Head of caudate nucleus (tissue), 42 donors: Measurements from ENCODE around the gene ADCY5.

Source experiments
- DNase-seq, 42 donors: peaks; one replicate each; pipeline versions ENCODE4 v3.0.0 to v3.0.0-alpha.2; 2020 to 2021; ENCODE audit warnings: mixed read lengths in 7 of 42
- intact Hi-C: fragments of 100-400 bp; cut with DNase I; formaldehyde crosslinking; loops from one replicate; pipeline ENCODE4 v1.15.0; 2022

Gene ADCY5

GRCh38 chr3:123326531-123326930, 122.4 kb downstream of the ADCY5 start:
- DNase-seq, result no peak
- intact Hi-C loops, result loop anchor here (5.0 kb wide), 1 partner anchor 231 kb away; no protein-coding TSS in a partner anchor

- intact Hi-C loops, result loop anchor here (5.0 kb wide), 1 partner anchor 231 kb away; no protein-coding TSS in a partner anchor
- DNase-seq, result no peak
These were observed 123.1 kb downstream of the ADCY5 start for GRCh38 chr3:123325766-123326256.

- intact Hi-C loops, result loop anchor here (5.0 kb wide), 1 partner anchor 232 kb away; no protein-coding TSS in a partner anchor
- no peak for DNase-seq
These were observed 123.8 kb downstream of the ADCY5 start for GRCh38 chr3:123324880-123325765.

GRCh38 chr3:123323781-123324180, 125.1 kb downstream of the ADCY5 start:
- intact Hi-C loops, result no loop called here
- no peak for DNase-seq

GRCh38 chr3:123322866-123323265, 126.0 kb downstream of the ADCY5 start:
- intact Hi-C loops, result no loop called here

GRCh38 chr3:123321806-123322205, 127.1 kb downstream of the ADCY5 start:
- no peak for DNase-seq
- intact Hi-C loops, result no loop called here

More at GRCh38 chr3:123322866-123323265, 126.0 kb downstream of the ADCY5 start:
- no peak for DNase-seq

GRCh38 chr3:123320221-123320620, 128.7 kb downstream of the ADCY5 start:
- DNase-seq, result no peak
- intact Hi-C loops, result no loop called here

- intact Hi-C loops, result no loop called here
- no peak for DNase-seq
These were observed 129.1 kb downstream of the ADCY5 start for GRCh38 chr3:123319760-123320159.

GRCh38 chr3:123318374-123318773, 130.5 kb downstream of the ADCY5 start:
- intact Hi-C loops, result no loop called here

GRCh38 chr3:123317716-123318115, 131.2 kb downstream of the ADCY5 start:
- intact Hi-C loops, result no loop called here
- no peak for DNase-seq

More at GRCh38 chr3:123318374-123318773, 130.5 kb downstream of the ADCY5 start:
- no peak for DNase-seq

- intact Hi-C loops, result no loop called here
- DNase-seq, result no peak
These were observed 133.7 kb downstream of the ADCY5 start for GRCh38 chr3:123315271-123315595.

GRCh38 chr3:123314359-123315270, 134.3 kb downstream of the ADCY5 start:
- intact Hi-C loops, result no loop called here
- peak in 6 of 42 donors; percentile 32 to 67 (median 48) for DNase-seq

- intact Hi-C loops, result no loop called here
- no peak for DNase-seq
These were observed 135.0 kb downstream of the ADCY5 start for GRCh38 chr3:123313889-123314288.

- DNase-seq, result no peak
- intact Hi-C loops, result no loop called here
These were observed 136.3 kb downstream of the ADCY5 start for GRCh38 chr3:123312331-123313265.

- DNase-seq, result no peak
- intact Hi-C loops, result no loop called here
These were observed 137.7 kb downstream of the ADCY5 start for GRCh38 chr3:123311201-123311600.

GRCh38 chr3:123310741-123311140, 138.1 kb downstream of the ADCY5 start:
- no peak for DNase-seq
- intact Hi-C loops, result no loop called here

- DNase-seq, result no peak
- intact Hi-C loops, result no loop called here
These were observed 138.7 kb downstream of the ADCY5 start for GRCh38 chr3:123310186-123310585.

GRCh38 chr3:123307064-123307463, 141.8 kb downstream of the ADCY5 start:
- DNase-seq, result no peak
- intact Hi-C loops, result no loop called here

- DNase-seq, result peak in 3 of 42 donors; percentile 49 to 76 (median 51)
- intact Hi-C loops, result no loop called here
These were observed 143.7 kb downstream of the ADCY5 start for GRCh38 chr3:123305192-123305591.
